22Rv1 (cell line): ENCODE results near the gene SPRY4.
"Not testable (repeated sequence)": the region's sequence is repeated elsewhere in the genome, so short reads cannot be mapped to it uniquely, and the experiment has no call there.

Experiments used
- CTCF ChIP-seq: fragments of 450-650 bp; IDR thresholded peaks from 2 replicates; pipeline ENCODE4 v1.5.1; 2017; ENCODE audit warnings: mild to moderate bottlenecking
- ZFX ChIP-seq: fragments of 450-650 bp; IDR thresholded peaks from 2 replicates; pipeline ENCODE4 v1.6.1; 2017; ENCODE audit warnings: antibody characterized with exemption, borderline replicate concordance

- not testable (repeated sequence) for TF ChIP-seq CTCF, ZFX
Observed at GRCh38 chr5:142264084-142264483, 60.7 kb downstream of the SPRY4 start.
